Measurements from ENCODE around the gene TPCN1. TPM values are rescaled to one million over a fixed set of nuclear protein-coding genes. Genes with fewer than 3 reads are reported as not detected.
A peak's percentile ranks its signal among the peaks of the same experiment; 100 is the strongest.

Gene TPCN1
- 10 to 100 TPM; 12.2 to 70.2 (median 34.4) TPM for polyA plus RNA-seq
- long read RNA-seq, donor 1, full-length matches to known transcripts = 2 of 2 reads
- long read RNA-seq, donor 1, partial matches to known transcripts = 0 of 2 reads
- long read RNA-seq, donor 1, other reads (novel, unspliced or antisense) = 0 of 2 reads
- long read RNA-seq, donor 2, partial matches to known transcripts = 7 of 7 reads
- long read RNA-seq, donor 2, other reads (novel, unspliced or antisense) = 0 of 7 reads
- long read RNA-seq, donor 3, partial matches to known transcripts = 0 of 1 reads
- long read RNA-seq, donor 3, other reads (novel, unspliced or antisense) = 0 of 1 reads
- long read RNA-seq, donor 4 = 0 reads
- long read RNA-seq, donor 5 = 0 reads
- long read RNA-seq, donor 6 = 0 reads
- long read RNA-seq, donor 7 = 0 reads
- long read RNA-seq, donor 8 = 0 reads
- long read RNA-seq, donor 9 = 0 reads
- long read RNA-seq, donor 10, full-length matches to known transcripts = 2 of 8 reads
- long read RNA-seq, donor 10, partial matches to known transcripts = 6 of 8 reads
- long read RNA-seq, donor 10, other reads (novel, unspliced or antisense) = 0 of 8 reads

GRCh38 chr12:113221181-113221996 is at the start of gene TPCN1:
Gene TPCN1, plus strand, starts transcription at chr12:113221464. Its CDS starts 5,389 bp downstream, at chr12:113226853.
- DNase-seq (peak; percentile 100), FAIRE-seq (peak; percentile 96)
- Histone ChIP-seq H3K27ac (ENCODE audit: low read depth in 1 of 3, low read length in 2 of 3) (peak within 1 kb of the TSS; percentile 92 to 98 (median 95)), H3K9me3 (ENCODE audit: control insufficient read depth in 2 of 2, insufficient read depth in 1 of 2, low read depth in 1 of 2, low read length in 1 of 2) (no peaks in the 10 kb centered on the region), H3K36me3 (ENCODE audit: control insufficient read depth in 3 of 3, insufficient read depth in 2 of 3, low read depth in 1 of 3, low read length in 3 of 3) (peaks cover 0 to 7% (median 0%) of the 10 kb centered on the region in 3 donors), H3K4me3 (ENCODE audit: low read depth in 1 of 3, low read length in 3 of 3) (peak within 1 kb of the TSS; percentile 83 to 97 (median 96)), H3K4me1 (ENCODE audit: control insufficient read depth in 3 of 3, insufficient read depth in 2 of 3, low read depth in 1 of 3, low read length in 2 of 3) (peaks cover 3 to 4% (median 3%) of the 10 kb centered on the region in 3 donors), H3K27me3 (ENCODE audit: control insufficient read depth in 3 of 3, insufficient read depth in 3 of 3, low read length in 3 of 3) (no peaks in the 10 kb centered on the region)
- WGBS, 3 donors = 0 to 1% (median 0%) methylated on average over 64 to 68 of the region's 68 CpGs

- peaks cover 0 to 5% (median 0%) of the 10 kb centered on the region in 3 donors for H3K4me1 ChIP-seq (ENCODE audit: control insufficient read depth in 3 of 3, insufficient read depth in 2 of 3, low read depth in 1 of 3, low read length in 2 of 3)
- FAIRE-seq = no peak
- no peaks in the 10 kb centered on the region for H3K9me3 ChIP-seq (ENCODE audit: control insufficient read depth in 2 of 2, insufficient read depth in 1 of 2, low read depth in 1 of 2, low read length in 1 of 2)
- peaks cover 26 to 85% (median 26%) of the 10 kb centered on the region in 3 donors for H3K36me3 ChIP-seq (ENCODE audit: control insufficient read depth in 3 of 3, insufficient read depth in 2 of 3, low read depth in 1 of 3, low read length in 3 of 3)
- 94 to 98% (median 96%) methylated on average over 9 of the region's 9 CpGs for WGBS, 3 donors
- no peaks in the 10 kb centered on the region for H3K27me3 ChIP-seq (ENCODE audit: control insufficient read depth in 3 of 3, insufficient read depth in 3 of 3, low read length in 3 of 3)
- H3K4me3 ChIP-seq (ENCODE audit: low read depth in 1 of 3, low read length in 3 of 3) = no peak overlapping the region
- H3K27ac ChIP-seq (ENCODE audit: low read depth in 1 of 3, low read length in 2 of 3) = no peak overlapping the region
- no peak for DNase-seq
Observed at GRCh38 chr12:113171543-113171942, 49.7 kb upstream of the TPCN1 start.

- no peak for FAIRE-seq
- peaks cover 26 to 89% (median 30%) of the 10 kb centered on the region in 3 donors for H3K36me3 ChIP-seq (ENCODE audit: control insufficient read depth in 3 of 3, insufficient read depth in 2 of 3, low read depth in 1 of 3, low read length in 3 of 3)
Observed at GRCh38 chr12:113172185-113172584, 49.1 kb upstream of the TPCN1 start.

GRCh38 chr12:113173081-113173698 is 48.1 kb upstream of the TPCN1 start:
- Histone ChIP-seq H3K36me3 (ENCODE audit: control insufficient read depth in 3 of 3, insufficient read depth in 2 of 3, low read depth in 1 of 3, low read length in 3 of 3) (peaks cover 27 to 86% (median 36%) of the 10 kb centered on the region in 3 donors), H3K9me3 (ENCODE audit: control insufficient read depth in 2 of 2, insufficient read depth in 1 of 2, low read depth in 1 of 2, low read length in 1 of 2) (peaks cover 0 to 3% of the 10 kb centered on the region in 2 donors), H3K27ac (ENCODE audit: low read depth in 1 of 3, low read length in 2 of 3) (no peak overlapping the region), H3K4me1 (ENCODE audit: control insufficient read depth in 3 of 3, insufficient read depth in 2 of 3, low read depth in 1 of 3, low read length in 2 of 3) (peaks cover 0 to 5% (median 0%) of the 10 kb centered on the region in 3 donors), H3K4me3 (ENCODE audit: low read depth in 1 of 3, low read length in 3 of 3) (no peak overlapping the region), H3K27me3 (ENCODE audit: control insufficient read depth in 3 of 3, insufficient read depth in 3 of 3, low read length in 3 of 3) (no peaks in the 10 kb centered on the region)
- WGBS, 3 donors = 71 to 82% (median 78%) methylated on average over 7 of the region's 7 CpGs
- FAIRE-seq (no peak), DNase-seq (peak in 1 of 2 donors; percentile 45)

More at GRCh38 chr12:113172185-113172584, 49.1 kb upstream of the TPCN1 start:
- DNase-seq = no peak
- Histone ChIP-seq H3K9me3 (ENCODE audit: control insufficient read depth in 2 of 2, insufficient read depth in 1 of 2, low read depth in 1 of 2, low read length in 1 of 2) (peaks cover 0 to 2% of the 10 kb centered on the region in 2 donors), H3K27ac (ENCODE audit: low read depth in 1 of 3, low read length in 2 of 3) (no peak overlapping the region), H3K4me1 (ENCODE audit: control insufficient read depth in 3 of 3, insufficient read depth in 2 of 3, low read depth in 1 of 3, low read length in 2 of 3) (peaks cover 0 to 5% (median 0%) of the 10 kb centered on the region in 3 donors), H3K4me3 (ENCODE audit: low read depth in 1 of 3, low read length in 3 of 3) (no peak overlapping the region), H3K27me3 (ENCODE audit: control insufficient read depth in 3 of 3, insufficient read depth in 3 of 3, low read length in 3 of 3) (no peaks in the 10 kb centered on the region)
- 95 to 98% (median 97%) methylated on average over 20 of the region's 20 CpGs for WGBS, 3 donors

GRCh38 chr12:113174461-113175384 is 46.5 kb upstream of the TPCN1 start:
- Histone ChIP-seq H3K9me3 (ENCODE audit: control insufficient read depth in 2 of 2, insufficient read depth in 1 of 2, low read depth in 1 of 2, low read length in 1 of 2) (peaks cover 0 to 3% of the 10 kb centered on the region in 2 donors), H3K27me3 (ENCODE audit: control insufficient read depth in 3 of 3, insufficient read depth in 3 of 3, low read length in 3 of 3) (no peaks in the 10 kb centered on the region), H3K36me3 (ENCODE audit: control insufficient read depth in 3 of 3, insufficient read depth in 2 of 3, low read depth in 1 of 3, low read length in 3 of 3) (peaks cover 33 to 85% (median 39%) of the 10 kb centered on the region in 3 donors), H3K27ac (ENCODE audit: low read depth in 1 of 3, low read length in 2 of 3) (no peak overlapping the region), H3K4me1 (ENCODE audit: control insufficient read depth in 3 of 3, insufficient read depth in 2 of 3, low read depth in 1 of 3, low read length in 2 of 3) (peaks cover 0 to 5% (median 0%) of the 10 kb centered on the region in 3 donors), H3K4me3 (ENCODE audit: low read depth in 1 of 3, low read length in 3 of 3) (no peak overlapping the region)
- WGBS, 3 donors = 52 to 57% (median 56%) methylated on average over 26 to 32 of the region's 32 CpGs
- DNase-seq (peak; percentile 53 to 71), FAIRE-seq (no peak)

GRCh38 chr12:113179023-113179422 is 42.2 kb upstream of the TPCN1 start:
- FAIRE-seq = no peak

GRCh38 chr12:113180333-113180732 is 40.9 kb upstream of the TPCN1 start:
- 50 to 80% (median 64%) methylated on average over 4 of the region's 4 CpGs for WGBS, 3 donors
- FAIRE-seq = no peak
- H3K27me3 ChIP-seq (ENCODE audit: control insufficient read depth in 3 of 3, insufficient read depth in 3 of 3, low read length in 3 of 3) = no peaks in the 10 kb centered on the region
- H3K36me3 ChIP-seq (ENCODE audit: control insufficient read depth in 3 of 3, insufficient read depth in 2 of 3, low read depth in 1 of 3, low read length in 3 of 3) = peaks cover 25 to 57% (median 28%) of the 10 kb centered on the region in 3 donors
- DNase-seq = no peak
- H3K27ac ChIP-seq (ENCODE audit: low read depth in 1 of 3, low read length in 2 of 3) = no peak overlapping the region
- peaks cover 0 to 5% (median 0%) of the 10 kb centered on the region in 3 donors for H3K4me1 ChIP-seq (ENCODE audit: control insufficient read depth in 3 of 3, insufficient read depth in 2 of 3, low read depth in 1 of 3, low read length in 2 of 3)
- H3K4me3 ChIP-seq (ENCODE audit: low read depth in 1 of 3, low read length in 3 of 3) = no peak overlapping the region
- peaks cover 0 to 3% of the 10 kb centered on the region in 2 donors for H3K9me3 ChIP-seq (ENCODE audit: control insufficient read depth in 2 of 2, insufficient read depth in 1 of 2, low read depth in 1 of 2, low read length in 1 of 2)

More at GRCh38 chr12:113179023-113179422, 42.2 kb upstream of the TPCN1 start:
- no peak overlapping the region for H3K27ac ChIP-seq (ENCODE audit: low read depth in 1 of 3, low read length in 2 of 3)
- H3K4me3 ChIP-seq (ENCODE audit: low read depth in 1 of 3, low read length in 3 of 3) = no peak overlapping the region
- no peaks in the 10 kb centered on the region for H3K27me3 ChIP-seq (ENCODE audit: control insufficient read depth in 3 of 3, insufficient read depth in 3 of 3, low read length in 3 of 3)
- DNase-seq = no peak
- peaks cover 0 to 3% of the 10 kb centered on the region in 2 donors for H3K9me3 ChIP-seq (ENCODE audit: control insufficient read depth in 2 of 2, insufficient read depth in 1 of 2, low read depth in 1 of 2, low read length in 1 of 2)
- H3K4me1 ChIP-seq (ENCODE audit: control insufficient read depth in 3 of 3, insufficient read depth in 2 of 3, low read depth in 1 of 3, low read length in 2 of 3) = peaks cover 0 to 5% (median 0%) of the 10 kb centered on the region in 3 donors
- peaks cover 25 to 70% (median 28%) of the 10 kb centered on the region in 3 donors for H3K36me3 ChIP-seq (ENCODE audit: control insufficient read depth in 3 of 3, insufficient read depth in 2 of 3, low read depth in 1 of 3, low read length in 3 of 3)
- 95 to 97% (median 96%) methylated on average over 14 of the region's 14 CpGs for WGBS, 3 donors

Data from small intestine (tissue), 16 donors.